Fibroblast of mammary gland (primary cell): ENCODE results near the gene LAMTOR4.

Experiments used
- DNase-seq: peaks from one replicate; pipeline ENCODE4 v3.0.0-alpha.2; 2010; ENCODE audit warnings: low read depth
- H3K4me3 ChIP-seq: 2 replicates; pipeline ENCODE4 v1.5.1; 2011; ENCODE audit warnings: low read depth, mild to moderate bottlenecking, low read length, moderate library complexity; ENCODE audit not compliant: control insufficient read depth
- TF ChIP-seq, protein P1 (sequence below): conservative IDR thresholded peaks from 2 replicates; pipeline ENCODE4 v1.5.1; 2011; ENCODE audit warnings: low read depth, low read length, inconsistent platforms; ENCODE audit not compliant: control insufficient read depth, insufficient read depth

The LAMTOR4 gene

DNA sequence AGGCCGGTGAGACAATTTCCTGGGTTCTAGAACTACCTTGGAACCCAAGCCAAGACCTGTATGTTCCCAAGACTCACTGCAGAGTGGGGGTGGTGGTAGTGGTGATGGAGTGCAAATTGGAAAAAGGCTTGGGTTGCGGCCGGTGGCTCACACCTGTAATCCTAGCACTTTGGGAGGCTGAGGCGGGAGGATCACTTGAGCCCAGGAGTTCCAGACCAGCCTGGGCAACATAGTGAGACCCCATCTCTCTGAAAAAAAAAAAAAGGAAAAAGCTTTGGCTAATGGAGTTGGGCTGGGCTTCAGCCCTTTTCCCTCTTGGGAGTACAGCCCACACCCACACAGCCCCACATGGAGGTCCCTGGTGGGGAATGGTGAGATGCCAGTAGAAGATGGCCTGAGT, 43.2 kb upstream of the LAMTOR4 start:
- H3K4me3 ChIP-seq: no peak overlapping the region
- DNase-seq: no peak
- TF ChIP-seq, protein P1, sequence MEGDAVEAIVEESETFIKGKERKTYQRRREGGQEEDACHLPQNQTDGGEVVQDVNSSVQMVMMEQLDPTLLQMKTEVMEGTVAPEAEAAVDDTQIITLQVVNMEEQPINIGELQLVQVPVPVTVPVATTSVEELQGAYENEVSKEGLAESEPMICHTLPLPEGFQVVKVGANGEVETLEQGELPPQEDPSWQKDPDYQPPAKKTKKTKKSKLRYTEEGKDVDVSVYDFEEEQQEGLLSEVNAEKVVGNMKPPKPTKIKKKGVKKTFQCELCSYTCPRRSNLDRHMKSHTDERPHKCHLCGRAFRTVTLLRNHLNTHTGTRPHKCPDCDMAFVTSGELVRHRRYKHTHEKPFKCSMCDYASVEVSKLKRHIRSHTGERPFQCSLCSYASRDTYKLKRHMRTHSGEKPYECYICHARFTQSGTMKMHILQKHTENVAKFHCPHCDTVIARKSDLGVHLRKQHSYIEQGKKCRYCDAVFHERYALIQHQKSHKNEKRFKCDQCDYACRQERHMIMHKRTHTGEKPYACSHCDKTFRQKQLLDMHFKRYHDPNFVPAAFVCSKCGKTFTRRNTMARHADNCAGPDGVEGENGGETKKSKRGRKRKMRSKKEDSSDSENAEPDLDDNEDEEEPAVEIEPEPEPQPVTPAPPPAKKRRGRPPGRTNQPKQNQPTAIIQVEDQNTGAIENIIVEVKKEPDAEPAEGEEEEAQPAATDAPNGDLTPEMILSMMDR: no peak

DNA sequence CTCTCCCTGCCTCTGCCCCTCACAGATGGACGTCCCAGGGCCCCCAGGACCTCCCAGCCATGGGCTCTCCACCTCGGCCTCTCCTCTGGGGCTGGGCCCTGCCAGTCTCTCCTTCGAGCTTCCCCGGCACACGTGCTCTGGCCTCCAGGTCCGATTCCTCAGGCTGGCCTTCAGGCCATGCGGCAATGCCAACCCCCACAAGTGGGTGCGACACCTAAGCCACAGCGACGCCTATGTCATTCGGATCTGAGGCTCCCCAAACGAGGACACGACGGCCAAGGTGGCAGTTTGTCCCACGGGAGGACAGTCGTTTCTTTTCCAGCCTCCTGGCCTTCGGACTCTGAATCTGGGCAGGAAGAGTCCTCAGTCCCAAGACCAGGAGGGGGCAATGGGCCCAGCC, 42.1 kb upstream of the LAMTOR4 start:
- no peak for DNase-seq
- H3K4me3 ChIP-seq: no peak overlapping the region
- TF ChIP-seq, protein P1: no peak

DNA sequence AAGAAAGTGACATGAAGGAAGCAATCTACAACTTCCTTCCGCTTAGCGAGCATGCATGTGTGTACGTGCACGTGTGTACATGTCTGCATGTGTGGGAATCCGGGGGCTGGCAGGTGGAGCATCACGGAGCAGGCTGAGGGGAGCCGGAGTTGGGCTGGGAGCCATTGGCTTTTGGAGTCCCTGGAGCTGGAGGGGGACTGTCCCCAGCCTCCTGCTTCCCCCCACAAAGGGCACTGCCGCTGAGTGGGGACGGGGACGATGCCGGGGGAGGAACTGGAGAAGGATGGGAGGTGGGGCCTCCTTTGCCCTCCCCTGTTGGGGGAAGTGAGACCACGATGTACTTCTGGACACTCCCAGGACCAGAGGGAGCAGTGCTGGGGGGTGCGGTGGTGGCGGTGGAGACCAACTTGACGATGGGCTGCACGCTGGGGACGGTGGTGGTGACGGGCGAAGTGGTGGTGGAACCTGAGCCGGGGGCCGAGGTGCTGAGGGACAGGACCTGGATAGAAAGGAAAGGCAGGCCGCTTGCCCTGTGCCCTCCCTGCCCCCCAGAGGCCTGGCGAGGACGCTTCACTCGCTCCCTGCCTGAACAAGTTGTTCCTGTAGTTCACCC, 41.5 kb upstream of the LAMTOR4 start:
- TF ChIP-seq, protein P1: no peak
- DNase-seq: no peak
- H3K4me3 ChIP-seq: no peak overlapping the region

DNA sequence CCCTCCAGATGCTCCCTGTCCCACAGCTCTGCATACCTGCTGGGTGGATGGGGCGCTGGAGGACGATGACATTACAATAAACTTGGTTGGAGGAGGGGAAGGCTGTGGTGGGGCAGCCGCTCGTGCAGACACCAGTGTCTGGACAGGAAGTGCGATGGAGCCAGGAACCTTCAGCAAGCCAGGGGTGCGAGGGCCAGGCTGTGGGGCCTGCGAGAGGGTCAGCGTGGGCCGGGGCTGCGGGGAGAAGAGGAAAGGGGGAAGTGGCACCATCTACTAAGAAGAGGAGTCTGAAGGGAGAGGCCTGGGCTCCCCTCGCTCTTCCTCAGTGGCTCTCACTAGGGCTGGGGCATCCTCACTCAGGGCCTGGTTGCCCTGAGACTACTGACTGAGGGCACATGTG, 40.8 kb upstream of the LAMTOR4 start:
- TF ChIP-seq, protein P1: no peak
- no peak for DNase-seq
- H3K4me3 ChIP-seq: no peak overlapping the region

DNA sequence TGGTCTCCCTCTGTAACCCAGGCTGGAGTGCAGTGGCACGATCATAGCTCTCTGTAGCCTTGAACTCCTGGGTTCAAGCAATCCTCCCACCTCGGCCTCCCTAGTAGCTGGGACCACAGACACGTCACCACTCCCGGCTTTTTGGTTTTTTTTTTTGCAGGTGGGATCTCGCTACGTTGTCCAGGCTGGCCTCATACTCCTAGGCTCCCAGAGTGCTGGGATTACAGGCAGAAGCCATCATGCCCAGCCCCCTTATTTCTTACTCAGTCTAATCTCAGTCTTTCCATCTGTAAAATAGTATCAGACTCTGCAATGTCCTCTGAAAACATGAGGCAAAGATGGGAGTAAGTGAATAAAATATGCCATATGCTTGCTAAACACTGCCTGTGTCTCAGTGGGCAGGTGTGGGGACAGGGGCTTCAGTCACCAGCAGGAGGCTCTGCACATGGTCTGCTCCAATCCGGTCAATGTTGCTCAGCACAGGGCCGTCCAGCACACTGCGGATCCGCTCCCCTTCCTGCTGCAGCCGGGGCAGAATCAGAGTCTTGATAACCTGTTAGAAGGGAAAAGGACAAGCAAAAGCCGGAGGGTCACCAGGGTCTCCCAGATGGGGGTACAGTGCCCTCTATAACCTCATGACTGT, 39.1 kb upstream of the LAMTOR4 start:
- no peak for DNase-seq
- H3K4me3 ChIP-seq: no peak overlapping the region
- TF ChIP-seq, protein P1: no peak

DNA sequence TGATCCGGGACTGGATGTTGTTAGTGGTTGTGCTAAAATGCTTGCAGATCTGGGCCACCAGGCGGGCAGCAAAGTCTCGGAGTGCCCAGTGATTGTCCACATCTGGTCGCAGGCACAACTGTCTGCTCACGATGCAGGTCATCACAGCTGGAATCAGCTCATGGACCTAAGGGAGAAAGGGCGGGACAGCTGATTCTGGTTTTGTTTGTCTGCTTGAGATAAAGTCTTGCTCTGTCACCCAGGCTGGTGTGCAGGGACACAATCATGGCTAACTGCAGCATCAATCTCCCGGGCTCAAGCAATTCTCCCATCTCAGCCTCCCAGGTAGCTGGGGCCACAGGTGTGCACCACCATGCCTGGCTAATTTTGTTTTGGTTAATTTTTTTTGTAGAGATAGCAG, 37.6 kb upstream of the LAMTOR4 start:
- TF ChIP-seq, protein P1: no peak
- no peak for DNase-seq
- H3K4me3 ChIP-seq: no peak overlapping the region

DNA sequence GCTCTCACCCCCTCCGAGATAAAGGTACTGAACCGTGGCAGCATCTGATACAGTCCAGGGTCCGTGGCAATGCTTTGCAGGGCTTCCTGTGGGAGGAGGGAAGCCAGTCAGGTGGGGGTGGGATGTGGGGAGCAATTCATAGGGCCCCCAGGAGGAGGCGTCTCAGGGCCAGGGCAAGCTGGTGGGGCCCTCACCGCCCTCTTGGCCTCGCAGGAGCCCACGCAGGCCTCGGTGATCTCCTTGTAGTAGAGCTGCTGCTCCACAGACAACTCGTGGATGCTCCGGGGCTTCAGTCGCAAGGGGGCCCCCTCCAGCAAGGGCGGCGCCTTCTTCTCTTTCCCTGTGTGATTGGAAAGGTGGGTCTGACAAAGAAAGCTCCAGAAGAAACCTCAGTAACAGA, 36.8 kb upstream of the LAMTOR4 start:
- no peak for DNase-seq
- TF ChIP-seq, protein P1: no peak
- H3K4me3 ChIP-seq: no peak overlapping the region
